B cell (primary cell): ENCODE measurements around the gene ROBO2. TPM values are rescaled to one million over a fixed set of nuclear protein-coding genes. Genes with fewer than 3 reads are reported as not detected.

Experiments used
- ATAC-seq: fragments of 200-7000 bp; cut with Tn5 transposase; one replicate; pipeline ENCODE4 v1.10.0; 2021; ENCODE audit warnings: low read depth, mild to moderate bottlenecking, moderate number of reproducible peaks, moderate library complexity
- CTCF ChIA-PET: fragments of 350-600 bp; sonication (Branson Sonifier 250); formaldehyde crosslinking; loops from one replicate; lab custom pipeline; 2021; ENCODE audit warnings: antibody characterized with exemption, inconsistent platforms; lab: Charles Lee
- POLR2A ChIA-PET: fragments of 350-600 bp; sonication (Branson Sonifier 250); formaldehyde crosslinking; loops from one replicate; lab custom pipeline; 2021; ENCODE audit warnings: antibody characterized with exemption; lab: Charles Lee
- DNase-seq: peaks from one replicate; pipeline ENCODE4 v3.0.0; 2013
- H2AFZ ChIP-seq: 2 replicates; pipeline ENCODE4 v1.6.1; 2012; ENCODE audit warnings: mild to moderate bottlenecking, low read depth, low read length; ENCODE audit not compliant: insufficient read depth, poor library complexity, severe bottlenecking
- H3K27ac ChIP-seq, 2 donors: 1 replicate in 1 of 2; 2 replicates in 1 of 2; pipeline ENCODE4 v1.5.1; 2012 to 2013; ENCODE audit warnings: low read length in 2 of 2, mild to moderate bottlenecking in 2 of 2, moderate library complexity in 1 of 2
- H3K27me3 ChIP-seq, 4 experiments: fragments of 200-600 bp in 1 of 4; sonication (generic) in 1 of 4; replicated peaks in 1 of 4; 1 replicate in 2 of 4; 2 replicates in 2 of 4; pipeline versions ENCODE4 v1.6.1 to v1.7.0; 2013 to 2016; ENCODE audit warnings: low read length in 3 of 4, mild to moderate bottlenecking in 2 of 4, mixed read lengths in 1 of 4, moderate library complexity in 1 of 4; ENCODE audit not compliant: insufficient read depth in 4 of 4, control insufficient read depth in 3 of 4; ENCODE audit errors: control extremely low read depth in 1 of 4
- H3K36me3 ChIP-seq, 2 experiments: replicated peaks in 1 of 2; 1 replicate in 1 of 2; 2 replicates in 1 of 2; pipeline versions ENCODE4 v1.6.1 to v1.7.1; 2013; ENCODE audit warnings: low read length in 1 of 2; ENCODE audit not compliant: insufficient read depth in 2 of 2, control insufficient read depth in 1 of 2; ENCODE audit errors: control extremely low read depth in 1 of 2, extremely low read depth in 1 of 2
- H3K4me1 ChIP-seq, 2 donors: fragments of 200-600 bp in 1 of 2; sonication (generic) in 1 of 2; 1 replicate in 1 of 2; 2 replicates in 1 of 2; pipeline versions ENCODE4 v1.5.1 to v1.6.1; 2013 to 2017; ENCODE audit warnings: low read length in 2 of 2; ENCODE audit not compliant: control insufficient read depth in 2 of 2, insufficient read depth in 2 of 2
- H3K4me2 ChIP-seq: replicated peaks from 2 replicates; pipeline ENCODE3; 2012; ENCODE audit warnings: mild to moderate bottlenecking, low read depth, low read length; ENCODE audit not compliant: poor library complexity, severe bottlenecking
- H3K4me3 ChIP-seq, 5 experiments: fragments of 200-600 bp in 1 of 5; sonication (generic) in 1 of 5; 1 replicate in 3 of 5; 2 replicates in 2 of 5; pipeline versions ENCODE4 v1.5.1 to v1.7.0; 2011 to 2016; ENCODE audit warnings: low read length in 4 of 5, mild to moderate bottlenecking in 4 of 5, low read depth in 2 of 5, control low read depth in 1 of 5, moderate library complexity in 1 of 5; ENCODE audit not compliant: insufficient read depth in 1 of 5; ENCODE audit errors: control extremely low read depth in 1 of 5, extremely low read depth in 1 of 5
- H3K79me2 ChIP-seq: fragments of 200-600 bp; sonication (generic); one replicate; pipeline ENCODE4 v1.6.0; 2016; ENCODE audit warnings: low read length; ENCODE audit not compliant: control insufficient read depth, insufficient read depth
- H3K9ac ChIP-seq: fragments of 200-600 bp; sonication (generic); 2 replicates; pipeline ENCODE4 v1.6.1; 2017; ENCODE audit warnings: mild to moderate bottlenecking, low read length, moderate library complexity
- H3K9me3 ChIP-seq, 3 donors: one replicate each; pipeline versions ENCODE4 v1.6.1 to v1.7.1; 2013; ENCODE audit warnings: low read length in 2 of 3; ENCODE audit not compliant: control insufficient read depth in 2 of 3, insufficient read depth in 1 of 3; ENCODE audit errors: control extremely low read depth in 1 of 3
- H4K20me1 ChIP-seq: 2 replicates; pipeline ENCODE4 v1.6.0; 2012; ENCODE audit warnings: mild to moderate bottlenecking, low read length; ENCODE audit not compliant: insufficient read depth, control insufficient read depth, poor library complexity, severe bottlenecking
- H3K27ac Mint-ChIP-seq: one replicate; pipeline ENCODE4 v1.8.0; 2021; ENCODE audit warnings: mixed read lengths
- H3K27me3 Mint-ChIP-seq: one replicate; pipeline ENCODE4 v1.8.0; 2021; ENCODE audit warnings: mixed read lengths
- H3K4me1 Mint-ChIP-seq: one replicate; pipeline ENCODE4 v1.8.0; 2021; ENCODE audit warnings: mixed read lengths
- H3K4me3 Mint-ChIP-seq: one replicate; pipeline ENCODE4 v1.8.0; 2021; ENCODE audit warnings: mixed read lengths
- H3K9me3 Mint-ChIP-seq: one replicate; pipeline ENCODE4 v1.8.0; 2022; ENCODE audit warnings: mixed read lengths; ENCODE audit not compliant: insufficient read depth
- CTCF ChIP-seq: fragments of 200-600 bp; IDR thresholded peaks from one replicate; pipeline ENCODE4 v1.8.0; 2022; ENCODE audit warnings: antibody characterized with exemption, mild to moderate bottlenecking
- EZH2 ChIP-seq: IDR thresholded peaks from 2 replicates; pipeline ENCODE4 v1.6.1; 2012; ENCODE audit warnings: borderline replicate concordance, low read depth, mild to moderate bottlenecking, moderate library complexity, low read length; ENCODE audit not compliant: insufficient read depth, poor library complexity, severe bottlenecking
- WGBS: methylation state at CpG from one replicate; pipeline ENCODE4 v1.1.5; 2013; ENCODE audit warnings: missing lambda C conversion rate; ENCODE audit not compliant: insufficient coverage; 5-methylcytosine and 5-hydroxymethylcytosine counted together
- intact Hi-C: fragments of 100-400 bp; cut with micrococcal nuclease; formaldehyde crosslinking; loops from one replicate; pipeline ENCODE4 v1.10.0; 2022
- polyA plus RNA-seq: library from polyadenylated mRNA; depleted of rRNA; stranded (reverse); fragments of >200 nt; gene quantifications from 2 replicates; pipeline ENCODE4 v1.2.3, GENCODE V29; 2012
- total RNA-seq, 2 donors: library from RNA; stranded (reverse); fragments of 120-200 nt in 1 of 2; gene quantifications; 1 replicate in 1 of 2; 2 replicates in 1 of 2; pipeline versions ENCODE4 v1.2.3 to v1.2.4, GENCODE V29; 2013 to 2022

Gene ROBO2
- total and polyA plus RNA-seq, 2 donors (not counting 1 experiment from before 2014, with no cell fraction given) = not detected

GRCh38 chr3:77648214-77648613, 608.3 kb downstream of the ROBO2 start:
- H3K4me1 Mint-ChIP-seq = no peaks in the 10 kb centered on the region
- ChIA-PET POLR2A (no interaction called here), CTCF (no interaction called here)
- Histone ChIP-seq H4K20me1 (no peaks in the 10 kb centered on the region), H3K79me2 (no peaks in the 10 kb centered on the region), H3K4me1 (no peaks in the 10 kb centered on the region), H3K36me3 (no peaks in the 10 kb centered on the region), H3K9ac (no peak overlapping the region), H3K4me3 (no peak overlapping the region), H3K9me3 (no peaks in the 10 kb centered on the region), H2AFZ (no peak overlapping the region), H3K4me2 (no peak overlapping the region), H3K27me3 (no peaks in the 10 kb centered on the region), H3K27ac (no peak overlapping the region)
- no peak for ATAC-seq
- WGBS = no CpG with 5 or more reads among the region's 2 CpGs
- no peak overlapping the region for H3K27ac Mint-ChIP-seq
- no peak for DNase-seq
- no peak for TF ChIP-seq EZH2
- TF ChIP-seq CTCF = no peak
- no peak overlapping the region for H3K4me3 Mint-ChIP-seq
- intact Hi-C loops = no loop called here
- H3K27me3 Mint-ChIP-seq = no peaks in the 10 kb centered on the region
- H3K9me3 Mint-ChIP-seq = no peaks in the 10 kb centered on the region

GRCh38 chr3:77648664-77649063, 608.8 kb downstream of the ROBO2 start:
- Mint-ChIP-seq H3K9me3 (no peaks in the 10 kb centered on the region), H3K4me3 (no peak overlapping the region), H3K27ac (no peak overlapping the region), H3K27me3 (no peaks in the 10 kb centered on the region), H3K4me1 (no peaks in the 10 kb centered on the region)
- Histone ChIP-seq H3K27ac (no peak overlapping the region), H3K27me3 (no peaks in the 10 kb centered on the region), H3K9me3 (no peaks in the 10 kb centered on the region), H3K4me3 (no peak overlapping the region), H3K4me1 (no peaks in the 10 kb centered on the region), H3K79me2 (no peaks in the 10 kb centered on the region), H3K9ac (no peak overlapping the region), H3K36me3 (no peaks in the 10 kb centered on the region), H4K20me1 (no peaks in the 10 kb centered on the region), H3K4me2 (no peak overlapping the region), H2AFZ (no peak overlapping the region)
- intact Hi-C loops = no loop called here
- DNase-seq (no peak), ATAC-seq (no peak)
- POLR2A ChIA-PET = no interaction called here
- CTCF ChIA-PET = no interaction called here
- TF ChIP-seq CTCF = no peak
- TF ChIP-seq EZH2 = no peak
- WGBS = no CpG with 5 or more reads among the region's 4 CpGs
